ENCODE data around the gene PUDP.
A peak's percentile ranks its signal among the peaks of the same experiment; 100 is the strongest.
"Not testable (repeated sequence)": the region's sequence is repeated elsewhere in the genome, so short reads cannot be mapped to it uniquely, and the experiment has no call there.

PUDP gene

GRCh38 chrX:7147978-7148854, at the start of gene PUDP:
Gene PUDP (minus strand): TSS chrX:7148153. CDS start chrX:7148113, 40 bp downstream.
- peak; percentile 64 for DNase-seq

- DNase-seq = no peak
These were observed 46.7 kb upstream of the PUDP start for GRCh38 chrX:7194606-7195005.

- no peak for DNase-seq
These were observed 44.9 kb upstream of the PUDP start for GRCh38 chrX:7192871-7193270.

GRCh38 chrX:7191681-7192110, 43.7 kb upstream of the PUDP start:
- no peak for DNase-seq

- no peak for DNase-seq
These were observed 42.2 kb upstream of the PUDP start for GRCh38 chrX:7190157-7190556.

- no peak for DNase-seq
These were observed 40.7 kb upstream of the PUDP start for GRCh38 chrX:7188672-7189071.

- DNase-seq = no peak
These were observed 36.9 kb upstream of the PUDP start for GRCh38 chrX:7184816-7185215.

GRCh38 chrX:7179446-7179845, 31.5 kb upstream of the PUDP start:
- no peak for DNase-seq

GRCh38 chrX:7178859-7179258, 30.9 kb upstream of the PUDP start:
- not testable (repeated sequence) for DNase-seq

- DNase-seq = no peak
These were observed 22.9 kb upstream of the PUDP start for GRCh38 chrX:7170898-7171297.

GRCh38 chrX:7169627-7170026, 21.7 kb upstream of the PUDP start:
- no peak for DNase-seq

- no peak for DNase-seq
These were observed 20.4 kb upstream of the PUDP start for GRCh38 chrX:7168371-7168770.

- DNase-seq = no peak
These were observed 16.2 kb upstream of the PUDP start for GRCh38 chrX:7164174-7164573.

- DNase-seq = no peak
These were observed 15.3 kb upstream of the PUDP start for GRCh38 chrX:7163146-7163677.

- no peak for DNase-seq
These were observed 11.4 kb upstream of the PUDP start for GRCh38 chrX:7159149-7159861.

GRCh38 chrX:7158468-7158990, 10.6 kb upstream of the PUDP start:
- DNase-seq = no peak

- no peak for DNase-seq
These were observed 8.9 kb upstream of the PUDP start for GRCh38 chrX:7156879-7157278.

GRCh38 chrX:7155163-7155562, 7.2 kb upstream of the PUDP start:
- DNase-seq = no peak

GRCh38 chrX:7154041-7154597, 6.2 kb upstream of the PUDP start:
- DNase-seq = no peak

- DNase-seq = no peak
These were observed 5.3 kb upstream of the PUDP start for GRCh38 chrX:7153231-7153630.

- DNase-seq = no peak
These were observed 1.5 kb upstream of the PUDP start for GRCh38 chrX:7149411-7149810.

- DNase-seq = peak; percentile 51
These were observed 458 bp downstream of the PUDP start, which contains the start of gene STS for GRCh38 chrX:7147413-7147977. Gene STS (plus strand): TSS chrX:7147712. CDS start chrX:7253200, 105,488 bp downstream.
